RWPE1 (cell line): ENCODE data around the gene GORASP1.

ENCODE experiments used
- CTCF ChIA-PET: fragments of 350-600 bp; sonication (Branson Sonifier 250); formaldehyde crosslinking; extraction: SDS; loops from one replicate; lab custom pipeline; 2021; lab: Yijun Ruan, JAX
- POLR2A ChIA-PET: fragments of 400-600 bp; formaldehyde crosslinking; extraction: SDS; loops from one replicate; lab custom pipeline; 2020; ENCODE audit warnings: antibody characterized with exemption; ENCODE audit not compliant: low non-redundant PET; lab: Yijun Ruan, JAX
- DNase-seq: peaks from one replicate; pipeline ENCODE4 v3.0.0; 2012; ENCODE audit warnings: low spot score
- H3K27ac ChIP-seq: fragments of 450-650 bp; 2 replicates; pipeline ENCODE4 v1.5.1; 2017
- CTCF ChIP-seq: fragments of 450-650 bp; conservative IDR thresholded peaks from 2 replicates; pipeline ENCODE4 v1.5.1; 2017; ENCODE audit warnings: low read depth, mild to moderate bottlenecking

GORASP1 gene

GRCh38 chr3:39146611-39147591, 39.5 kb upstream of the GORASP1 start:
- ChIA-PET POLR2A (no interaction called here), CTCF (interaction anchor here (0.6 to 1.2 kb wide), 3 partner anchors 21 to 141 kb away, joined by 3 to 6 read pairs (median 4); no protein-coding TSS in a partner anchor)
- TF ChIP-seq CTCF = no peak
- peak overlapping the region; percentile 94 for H3K27ac ChIP-seq
- peak; percentile 81 for DNase-seq

- ChIA-PET POLR2A (no interaction called here), CTCF (interaction anchor here (0.7 to 1.2 kb wide), 2 partner anchors 20 to 706 kb away, joined by 3 to 6 read pairs; no protein-coding TSS in a partner anchor)
- peak overlapping the region; percentile 94 for H3K27ac ChIP-seq
- DNase-seq = no peak
- TF ChIP-seq CTCF = no peak
These were observed 38.7 kb upstream of the GORASP1 start for GRCh38 chr3:39146083-39146501.

- peak overlapping the region; percentile 91 for H3K27ac ChIP-seq
- POLR2A ChIA-PET = no interaction called here
- DNase-seq = no peak
- no peak for TF ChIP-seq CTCF
- CTCF ChIA-PET = interaction anchor here (0.6 kb wide), 1 partner anchor 37 kb away, joined by 3 read pairs; no protein-coding TSS in a partner anchor
These were observed 37.4 kb upstream of the GORASP1 start for GRCh38 chr3:39144748-39145380.

GRCh38 chr3:39144095-39144747, 36.8 kb upstream of the GORASP1 start:
- no peak for DNase-seq
- TF ChIP-seq CTCF = no peak
- ChIA-PET POLR2A (no interaction called here), CTCF (no interaction called here)
- H3K27ac ChIP-seq = peak overlapping the region; percentile 91

GRCh38 chr3:39143051-39143885, 35.8 kb upstream of the GORASP1 start:
- CTCF ChIA-PET = no interaction called here
- TF ChIP-seq CTCF = no peak
- H3K27ac ChIP-seq = peak overlapping the region; percentile 91
- POLR2A ChIA-PET = no interaction called here
- DNase-seq = no peak
